Heart left ventricle (tissue), 13 donors: ENCODE data around the gene SRPK2.

ENCODE experiments used
- CTCF ChIP-seq, 12 donors: fragments of 200-600 bp; sonication (generic) in 4 of 12; IDR thresholded peaks; one replicate each; pipeline versions ENCODE4 v1.5.0 to v1.8.0; 2018 to 2022; ENCODE audit warnings: antibody characterized with exemption in 12 of 12, mild to moderate bottlenecking in 5 of 12
- POLR2A ChIP-seq, 2 donors: fragments of 450-650 bp; IDR thresholded peaks; one replicate each; pipeline ENCODE4 v1.6.1; 2017; ENCODE audit warnings: antibody characterized with exemption in 2 of 2, mild to moderate bottlenecking in 2 of 2, moderate library complexity in 2 of 2
- donor health status: ischemic (EF 13 %, LVEDD 7.1; RV severe dilation, severe dysfunction).
- donor health status: DM: no; HTN: yes; CAD: no.
- donor health status: DM: no; HTN: no; CAD: no.
- donor health status: ischemic (EF 25% LVEDD 6.9; RV normal size, moderate dysfunction).
- donor health status: ischemic (EF 25% LVEDD 5.7; RV mildly dilated, moderate dysfunction).
- donor health status: ischemic (EF 35%, LVEDD 5.7; RV mildly dilated, moderate dysfunction).
- donor health status: nonischemic (EF 11% LVEDD 7.7; RV severe dilation, severe dysfunction).
- donor health status: DM: yes; HTN: yes; CAD: no.
- donor health status: PGD.
- donor health status: ischemic (EF 29% LVEDD 5.4; RV normal size, mild dysfunction).
- donor health status: nonischemic (EF 23%, LVEDD 6.1; RV moderate dilation, normal function).

- TF ChIP-seq CTCF (IDR thresholded peaks at IDR 0.05) = no peak
- TF ChIP-seq POLR2A (IDR thresholded peaks at IDR 0.05) = no peak
Measured at GRCh38 chr7:105126436-105126975, 262.2 kb downstream of the SRPK2 start.
